GM18873 (cell line): ENCODE measurements around the gene RPS6KA5.
"Not testable (repeated sequence)": the region's sequence is repeated elsewhere in the genome, so short reads cannot be mapped to it uniquely, and the experiment has no call there.

Source experiments
- ATAC-seq: cut with Tn5 transposase; IDR thresholded peaks from one replicate; pipeline ENCODE4 v1.9.1; 2021; ENCODE audit warnings: mild to moderate bottlenecking, moderate library complexity, moderate number of reproducible peaks; ENCODE audit not compliant: unreplicated experiment, low FRiP score

The RPS6KA5 gene

DNA sequence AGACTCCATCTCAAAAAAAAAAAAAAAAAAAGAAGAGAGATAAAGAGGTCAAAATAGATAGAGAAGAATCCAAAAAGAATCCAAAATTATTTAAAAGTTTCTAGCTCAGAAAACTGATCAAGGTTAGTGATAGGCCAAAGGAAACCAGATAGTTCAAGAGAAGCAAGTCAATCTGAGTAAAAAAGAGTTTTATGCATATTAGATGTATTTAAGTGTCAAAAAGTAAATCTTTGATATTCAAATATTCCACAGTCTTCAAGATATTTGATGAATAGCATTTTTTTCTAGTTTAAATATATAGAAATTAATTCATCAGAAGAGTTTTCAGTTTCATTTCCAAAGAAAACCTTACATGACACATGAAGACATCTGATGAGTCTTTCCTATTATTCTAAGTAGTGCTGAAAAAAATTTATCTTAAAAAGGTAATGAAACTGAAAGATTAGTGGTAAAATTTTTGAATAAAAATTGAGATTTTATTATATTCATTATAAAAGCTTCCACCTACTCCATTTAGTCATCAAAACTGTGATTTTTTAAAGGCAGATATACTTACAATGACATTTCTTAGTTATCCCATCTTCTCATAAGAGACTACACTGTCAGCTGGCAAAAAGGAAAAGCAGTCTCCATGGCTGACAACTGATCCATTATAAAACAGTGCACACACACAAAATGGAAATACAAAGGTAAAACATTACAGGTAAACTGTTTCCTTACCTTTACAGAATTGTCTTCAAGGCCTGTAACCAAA is 68.6 kb downstream of the RPS6KA5 start:
- no peak for ATAC-seq

DNA sequence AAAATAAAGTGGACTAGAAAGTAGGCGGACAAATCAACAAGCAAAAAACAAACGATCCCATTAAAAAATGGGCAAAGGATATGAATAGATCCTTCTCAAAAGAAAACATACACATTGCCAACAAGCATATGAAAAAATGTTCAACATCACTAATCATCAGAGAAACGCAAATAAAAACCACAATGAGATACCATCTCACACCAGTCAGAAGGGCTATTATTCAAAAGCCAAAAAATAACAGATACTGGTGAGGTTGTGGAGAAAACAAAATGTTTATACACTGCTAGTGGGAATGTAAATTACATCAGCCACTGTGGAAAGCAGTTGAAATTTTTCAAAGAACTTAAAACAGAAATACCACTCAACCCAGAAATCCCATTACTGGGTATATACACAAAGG is 70.3 kb downstream of the RPS6KA5 start:
- no peak for ATAC-seq

DNA sequence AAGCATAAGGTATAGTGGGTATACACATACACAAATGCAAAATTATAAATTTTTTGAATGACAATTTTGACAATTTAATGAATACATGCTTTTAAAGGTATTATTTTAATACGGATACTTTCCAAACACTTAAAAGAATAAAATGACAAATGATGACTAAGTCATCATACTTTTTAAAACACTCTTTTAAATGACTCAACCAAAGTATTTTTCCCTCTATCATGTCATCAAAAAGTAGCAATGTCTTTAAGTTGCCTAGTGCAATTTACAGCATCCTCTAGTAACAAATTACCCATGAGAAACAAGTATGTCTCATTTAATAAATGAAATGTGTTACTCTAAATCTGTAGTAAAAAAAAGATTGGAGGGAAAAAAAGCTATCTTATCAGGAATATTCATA is 73.3 kb downstream of the RPS6KA5 start:
- ATAC-seq = no peak

DNA sequence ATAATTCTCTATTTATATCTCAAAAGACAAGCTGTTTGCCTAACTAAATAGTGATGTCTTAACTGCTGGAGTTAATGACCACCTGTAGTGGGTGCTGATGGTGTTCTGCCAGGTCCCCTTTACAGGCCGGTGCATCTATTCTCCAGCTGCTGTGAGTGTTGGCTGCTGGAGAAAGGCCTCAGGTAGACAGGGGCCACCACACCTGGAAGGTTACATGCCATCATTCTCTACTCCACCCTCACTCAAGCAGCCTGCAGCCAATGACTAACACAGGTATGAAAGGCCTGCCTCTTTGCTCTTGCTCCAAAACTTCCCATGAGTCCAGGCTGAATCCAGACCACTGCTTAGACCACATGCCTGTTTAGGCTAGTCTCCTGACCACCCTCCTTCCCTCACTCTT is 73.9 kb downstream of the RPS6KA5 start:
- ATAC-seq = no peak

DNA sequence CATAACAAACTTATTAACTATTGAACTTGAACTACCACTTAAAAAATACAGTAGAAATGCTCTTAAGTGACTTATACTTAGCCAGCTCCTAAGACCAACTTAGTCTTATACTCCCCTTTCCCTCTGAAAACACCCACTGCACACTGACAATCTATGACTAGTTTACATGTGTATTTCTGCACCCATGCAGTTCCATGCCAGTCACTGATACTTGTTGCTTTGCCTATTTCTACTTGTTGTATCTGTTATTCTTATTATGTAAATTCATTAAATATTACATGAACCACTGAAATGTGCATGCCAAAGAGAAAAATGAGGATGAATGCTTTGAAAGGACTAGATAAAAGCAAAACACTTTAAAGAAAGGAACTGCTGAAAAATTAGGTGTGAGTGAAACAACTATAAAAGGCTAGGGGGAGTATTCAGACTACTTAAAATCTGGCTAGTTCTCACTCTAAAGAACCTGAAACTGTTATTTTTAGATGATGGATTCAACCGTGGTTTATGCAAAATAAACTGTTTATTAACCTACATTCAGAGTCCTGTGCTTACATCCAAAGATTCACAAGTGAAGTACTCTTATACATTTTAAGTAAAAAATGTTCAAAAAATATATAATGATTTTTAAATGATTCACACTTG is 74.7 kb downstream of the RPS6KA5 start:
- ATAC-seq = peak; percentile 78

DNA sequence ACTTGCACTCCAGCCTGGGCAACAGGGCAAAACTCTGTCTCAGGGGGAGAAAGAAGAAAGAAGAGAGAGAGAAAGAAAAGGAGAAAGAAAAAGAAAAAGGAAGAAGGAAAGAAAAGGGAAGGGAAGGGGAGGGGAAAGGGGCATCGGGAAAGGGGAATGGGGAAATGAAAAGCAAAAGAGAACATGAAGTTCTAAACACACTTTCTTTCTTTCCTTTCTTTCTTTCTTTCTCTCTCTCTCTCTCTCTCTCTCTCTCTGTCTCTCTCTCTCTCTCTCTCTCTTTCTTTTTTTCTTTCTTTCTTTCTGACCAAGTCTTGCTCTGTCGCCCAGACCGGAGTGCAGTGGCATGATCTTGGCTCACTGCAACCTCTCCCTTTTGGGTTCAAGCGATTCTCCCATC is 76.9 kb downstream of the RPS6KA5 start:
- no peak for ATAC-seq

DNA sequence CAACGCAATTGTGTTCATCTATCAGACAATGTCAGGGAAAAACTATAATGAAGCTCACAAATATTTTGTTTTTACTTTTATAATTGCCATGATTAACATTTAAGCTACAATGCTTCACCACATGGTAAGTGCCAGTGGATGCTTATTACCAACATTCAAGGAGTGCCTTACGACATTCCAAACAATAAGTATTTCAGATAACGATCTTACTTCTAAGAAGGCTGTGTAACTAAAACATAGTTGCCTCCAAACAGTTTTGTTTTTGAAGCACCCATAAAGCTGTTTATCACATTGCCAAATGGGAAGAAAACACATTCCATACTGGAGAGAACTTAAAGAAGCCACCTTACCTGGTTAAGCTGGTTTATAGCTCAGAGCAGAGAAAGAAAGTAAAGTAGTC is 78.8 kb downstream of the RPS6KA5 start:
- no peak for ATAC-seq

DNA sequence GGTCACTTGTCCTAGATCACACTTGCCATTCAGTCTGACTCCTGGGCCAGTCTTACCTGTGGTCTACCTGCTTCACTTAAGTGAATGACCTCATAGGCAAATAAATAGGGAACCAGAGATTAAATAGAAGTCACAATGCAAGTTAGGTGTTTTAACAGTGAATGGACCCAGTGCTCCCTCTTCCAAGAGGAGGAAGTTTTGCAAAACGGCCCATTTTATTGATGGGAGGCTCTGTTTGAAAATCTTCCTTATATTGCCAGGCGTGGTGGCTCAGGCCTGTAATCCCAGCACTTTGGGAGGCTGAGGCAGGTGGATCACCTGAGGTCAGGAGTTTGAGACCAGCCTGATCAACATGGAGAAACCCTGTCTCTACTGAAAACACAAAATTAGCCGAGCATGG is 79.8 kb downstream of the RPS6KA5 start:
- not testable (repeated sequence) for ATAC-seq

DNA sequence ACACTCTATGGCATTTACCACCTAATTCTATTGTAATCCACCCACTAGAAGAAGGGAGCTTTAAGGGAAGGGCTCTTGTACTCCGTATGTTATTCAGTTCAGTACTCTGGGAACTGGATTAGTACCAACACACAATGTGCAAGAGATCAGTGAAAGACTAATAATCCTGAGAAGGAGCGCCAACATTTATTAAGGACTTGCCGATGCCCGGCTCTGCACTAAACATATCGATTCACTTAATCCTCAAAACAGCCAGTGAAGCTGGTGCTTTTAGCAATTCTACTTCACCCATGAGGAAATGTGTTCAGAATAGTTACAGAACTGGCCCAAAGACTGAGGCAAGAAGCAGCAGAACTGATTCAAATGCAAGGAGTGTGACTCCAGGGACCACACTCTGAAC is 80.9 kb downstream of the RPS6KA5 start:
- ATAC-seq = no peak

DNA sequence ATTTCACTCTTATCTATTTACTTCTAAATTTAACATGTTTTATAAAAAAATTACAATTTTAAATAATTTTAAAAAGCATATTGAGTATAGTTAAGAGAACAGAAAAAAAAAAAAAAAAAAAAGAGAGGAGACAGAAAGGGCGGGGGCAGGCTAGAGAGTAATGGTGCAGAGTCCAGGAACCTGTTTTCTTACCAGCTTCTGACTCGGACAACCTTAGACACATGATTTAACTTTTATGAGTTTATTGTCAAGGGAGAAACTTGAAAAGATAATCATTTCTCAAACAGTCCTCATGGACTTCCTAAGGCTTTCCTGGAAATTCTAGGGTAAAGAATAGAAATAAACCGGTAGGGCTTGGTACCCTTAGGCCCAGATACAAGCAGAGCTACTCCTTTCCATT is 84.3 kb downstream of the RPS6KA5 start:
- no peak for ATAC-seq

DNA sequence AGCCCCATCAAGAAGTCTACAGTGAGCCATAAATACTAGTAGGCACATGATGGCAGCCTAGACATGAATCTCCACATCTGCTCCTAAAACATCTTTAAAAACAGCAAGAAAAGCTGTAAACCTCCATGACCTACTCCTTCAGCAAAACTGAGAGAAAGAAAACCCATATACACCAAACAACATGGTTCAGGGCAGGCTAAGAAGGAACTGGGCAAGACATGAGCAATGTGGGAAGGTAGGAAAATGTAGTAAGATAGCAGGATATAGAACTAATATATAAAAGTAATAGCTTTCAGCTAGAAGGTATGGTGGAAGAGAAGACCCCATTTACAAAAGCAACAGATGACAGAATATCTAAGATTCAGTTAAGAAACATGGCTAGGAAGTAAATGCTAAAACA is 88.8 kb downstream of the RPS6KA5 start:
- no peak for ATAC-seq

DNA sequence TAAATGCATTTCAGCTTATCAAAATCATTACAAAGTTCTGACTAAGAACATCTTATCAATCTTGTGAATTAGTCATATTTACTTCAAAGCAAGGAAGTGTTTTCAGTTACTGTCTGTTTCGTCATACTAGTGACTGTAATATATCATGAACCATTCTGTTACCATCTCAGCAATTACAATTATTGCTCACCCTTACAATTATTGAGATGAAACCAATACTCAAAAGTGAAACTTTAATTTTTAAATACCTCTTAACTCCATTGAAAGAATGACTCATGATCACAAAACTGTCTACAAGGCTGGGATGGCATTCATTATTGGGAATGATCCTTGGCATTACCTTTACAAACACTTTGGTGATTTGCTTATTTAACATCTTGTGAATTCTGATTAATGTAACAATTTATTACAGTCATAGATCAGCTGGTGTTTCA is 90.3 kb downstream of the RPS6KA5 start:
- no peak for ATAC-seq

DNA sequence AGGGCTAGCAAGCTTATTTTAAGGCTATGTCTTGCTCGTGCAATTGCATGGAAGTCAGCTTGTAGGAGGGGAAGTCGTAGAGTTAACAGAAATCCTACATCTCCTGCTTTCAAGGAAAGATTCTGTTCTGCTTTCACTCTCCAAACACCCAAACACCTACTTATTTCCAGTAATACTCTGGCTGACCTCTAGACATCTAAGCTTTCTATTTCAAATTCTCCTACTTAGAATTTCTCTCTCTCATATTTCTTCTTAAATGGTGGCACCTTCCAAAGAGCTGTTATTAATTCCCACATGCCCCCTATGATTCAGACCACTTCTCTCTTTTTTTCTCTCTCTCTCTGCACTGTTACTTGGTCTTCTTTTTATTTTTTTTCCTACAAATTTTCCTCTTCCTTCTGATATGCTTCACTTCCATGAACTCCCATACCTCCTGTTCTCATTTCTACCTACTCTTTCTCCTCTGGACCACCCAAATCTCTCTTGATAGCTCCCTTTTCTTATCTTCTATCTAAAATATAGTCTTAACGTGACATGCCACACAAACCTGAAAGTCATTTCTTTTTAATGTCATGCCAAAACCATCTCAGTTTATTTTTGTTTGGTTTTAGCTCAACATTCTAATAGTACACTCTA is 90.8 kb downstream of the RPS6KA5 start:
- no peak for ATAC-seq

DNA sequence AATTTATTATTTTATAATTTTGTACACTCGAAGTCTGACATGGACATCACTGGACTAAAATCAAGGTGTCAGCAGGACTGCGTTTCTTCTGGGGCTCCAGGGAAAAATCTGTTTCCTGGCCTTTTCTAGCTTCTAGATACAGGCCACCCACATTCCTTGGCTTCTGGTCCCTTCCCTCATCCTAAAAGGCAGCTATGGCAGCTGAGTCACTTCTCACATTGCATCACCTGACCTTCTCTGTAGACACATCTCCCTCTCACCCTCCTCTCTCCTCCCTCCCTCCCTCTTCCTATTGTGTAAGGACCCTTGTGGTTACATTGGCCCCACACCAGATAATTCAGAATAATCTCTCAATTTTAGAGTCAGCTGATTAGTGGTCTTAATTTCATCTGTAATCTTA is 92.4 kb downstream of the RPS6KA5 start:
- no peak for ATAC-seq

DNA sequence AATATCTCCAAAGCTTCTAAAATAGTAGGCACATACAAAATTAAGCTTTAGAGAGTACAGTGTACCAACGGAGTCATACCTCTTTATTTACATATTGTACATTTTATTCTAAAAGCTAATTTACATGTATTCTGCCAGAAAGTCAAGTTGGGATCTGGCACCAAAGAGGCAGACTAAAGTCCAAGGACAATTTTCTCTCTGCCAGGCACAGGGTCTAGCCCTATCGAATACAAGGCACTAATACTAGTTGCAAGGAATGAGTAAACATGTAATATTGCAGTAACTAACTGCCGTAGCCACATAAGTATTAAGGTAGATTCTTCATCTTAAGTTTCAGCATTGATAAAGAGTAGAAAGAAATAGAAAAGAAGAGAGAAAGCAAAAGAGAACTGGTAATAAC is 93.9 kb downstream of the RPS6KA5 start:
- ATAC-seq = no peak

DNA sequence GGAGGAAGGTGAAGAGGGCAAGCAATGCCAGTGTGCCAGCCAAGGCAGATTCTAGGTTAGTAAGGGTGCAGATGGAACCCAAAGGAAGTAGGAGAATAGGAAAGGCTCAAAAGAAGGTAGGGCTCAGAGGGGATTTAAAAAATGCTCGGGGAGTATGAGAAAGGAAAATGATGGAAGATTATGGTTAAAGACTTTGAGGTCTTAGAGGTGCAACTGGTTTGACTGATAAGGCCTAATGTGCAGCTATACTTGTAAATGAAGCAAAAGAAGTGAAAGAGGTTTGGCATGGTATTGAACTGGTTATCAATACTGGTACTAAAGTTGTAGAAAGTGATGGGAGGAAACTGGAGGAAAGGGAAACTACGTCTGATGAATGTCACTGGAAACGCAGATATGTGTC is 94.7 kb downstream of the RPS6KA5 start:
- no peak for ATAC-seq

DNA sequence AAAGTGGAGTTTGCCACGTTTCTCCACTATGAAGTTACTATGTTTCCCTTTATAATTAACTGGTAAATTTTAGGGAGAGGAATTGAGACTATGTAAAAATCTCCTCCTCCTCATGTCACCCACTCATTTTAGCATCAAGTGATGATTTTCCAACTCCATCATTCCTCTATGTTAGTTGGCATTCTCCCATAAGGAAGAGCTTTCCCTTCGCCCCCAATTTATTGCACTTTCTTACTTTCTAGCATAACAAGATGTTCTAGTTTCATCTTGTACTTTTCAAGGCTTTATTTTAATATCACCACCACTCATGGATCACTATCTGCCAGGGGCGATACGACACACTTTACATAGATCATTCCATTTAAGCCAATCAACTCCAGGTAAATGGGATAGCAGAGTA is 97.1 kb downstream of the RPS6KA5 start:
- no peak for ATAC-seq

DNA sequence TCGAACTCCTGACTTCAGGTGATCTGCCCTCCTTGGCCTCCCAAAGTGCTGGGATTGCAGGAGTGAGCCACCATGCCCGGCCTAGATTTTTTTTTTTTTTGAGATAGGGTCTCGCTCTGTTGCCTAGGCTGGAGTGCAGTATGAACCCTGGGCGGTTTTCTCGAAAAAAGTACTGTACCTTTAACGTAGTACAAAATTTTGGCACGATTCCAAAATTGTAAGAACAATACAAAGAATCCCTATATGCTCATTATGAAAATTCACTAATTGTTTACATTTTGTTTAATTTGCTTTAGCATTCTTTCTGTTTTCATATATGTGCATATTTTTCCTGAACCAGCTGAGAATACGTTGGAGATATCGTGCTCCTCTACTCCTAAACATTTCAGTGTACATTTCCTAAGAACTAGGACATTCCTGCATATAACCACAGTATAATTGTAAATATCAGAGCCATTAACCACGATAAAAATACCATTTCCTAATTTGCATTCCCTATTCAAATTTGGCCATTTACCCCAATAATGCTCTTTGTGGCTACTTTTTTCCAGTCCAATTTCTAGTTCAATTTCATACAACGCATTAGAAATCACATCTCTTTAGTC is 97.8 kb downstream of the RPS6KA5 start:
- ATAC-seq = no peak

DNA sequence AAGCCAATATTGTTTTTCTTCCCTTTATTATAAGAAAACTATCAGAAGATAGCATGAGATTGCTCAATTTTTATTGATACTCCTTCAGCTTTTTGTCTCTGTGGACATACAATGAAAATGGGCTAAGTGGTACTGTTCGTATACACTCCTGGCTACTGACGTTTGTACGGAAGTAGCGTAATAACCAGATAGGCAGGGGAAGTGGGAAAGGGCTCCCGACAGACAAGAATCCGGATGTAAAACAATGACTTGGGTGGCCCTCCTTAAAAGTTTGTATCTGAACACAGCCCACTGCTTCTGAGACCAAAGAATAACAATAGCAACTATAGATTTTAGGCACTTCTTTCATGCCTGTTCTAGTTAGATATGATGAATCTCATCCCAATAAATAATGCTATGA is 99.6 kb downstream of the RPS6KA5 start:
- ATAC-seq = no peak

DNA sequence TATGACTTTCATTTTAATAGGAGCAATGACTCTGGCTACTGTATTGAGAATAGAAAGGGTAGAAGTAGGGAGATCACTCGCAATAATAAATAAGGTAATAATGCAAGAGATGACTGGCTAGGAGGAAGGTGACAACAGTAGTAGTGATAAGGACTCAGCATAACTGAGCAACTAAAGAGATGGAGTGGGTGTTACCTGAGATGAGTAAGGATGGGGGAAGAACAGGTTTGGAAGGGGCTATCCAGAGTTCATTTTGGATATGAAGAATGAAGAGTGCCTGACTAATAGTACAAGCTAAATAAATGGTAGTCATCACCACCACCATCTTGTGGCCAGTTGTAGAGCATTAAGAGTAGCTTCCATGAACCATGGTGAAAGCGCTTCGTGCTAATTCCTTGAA is 101.1 kb downstream of the RPS6KA5 start:
- no peak for ATAC-seq

DNA sequence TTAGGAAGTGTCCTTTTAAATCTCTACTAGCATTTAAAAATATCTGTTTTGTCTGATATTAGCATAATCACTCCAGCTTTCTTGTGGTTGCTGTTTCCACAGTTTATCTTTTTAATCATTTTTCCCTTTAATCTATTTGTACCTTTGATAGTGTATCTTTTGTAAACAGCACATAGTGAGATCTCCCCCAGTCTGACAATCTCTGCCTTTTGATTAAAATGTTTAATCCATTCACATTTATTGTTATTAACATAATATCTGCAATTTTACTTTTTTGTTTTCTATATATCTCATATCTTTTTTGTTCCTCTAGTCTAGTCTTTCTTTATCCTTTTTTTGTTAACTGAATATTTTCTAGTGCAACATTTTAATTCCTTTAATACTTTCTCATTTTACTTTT is 104.2 kb downstream of the RPS6KA5 start:
- ATAC-seq = no peak
